ENCODE results near the gene BDKRB1. TPM values are rescaled to one million over a fixed set of nuclear protein-coding genes. Genes with fewer than 3 reads are reported as not detected.

Gene BDKRB1
- total and polyA plus RNA-seq, 11 donors = 0.08 to 1.7 (median 0.79) TPM; not detected in 7

DNA sequence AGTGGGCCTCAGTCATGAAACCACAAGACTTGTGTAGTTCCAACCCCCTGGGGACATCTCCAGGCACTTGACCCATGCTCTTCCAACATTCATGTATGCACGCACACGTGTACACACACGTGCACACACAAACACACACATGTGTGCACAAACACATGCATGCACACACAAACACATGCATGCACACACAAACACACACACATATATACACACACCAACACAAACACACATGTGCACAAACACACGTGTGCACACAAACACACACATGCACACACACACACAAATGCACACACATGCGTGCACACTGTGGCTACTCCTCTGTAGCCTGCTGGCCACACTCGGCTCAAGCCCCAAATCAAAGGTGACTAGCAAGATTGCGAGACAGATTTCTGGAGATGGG, 28.6 kb upstream of the BDKRB1 start:
- Histone ChIP-seq H3K27me3 (no peaks in the 10 kb centered on the region), H3K27ac (no peak overlapping the region), H3K9me3 (peaks cover 0 to 13% (median 0%) of the 10 kb centered on the region in 12 donors), H3K36me3 (no peaks in the 10 kb centered on the region), H3K4me3 (no peak overlapping the region), H3K4me1 (peaks cover 0 to 8% (median 0%) of the 10 kb centered on the region in 12 donors)
- DNase-seq (no peak), ATAC-seq (no peak)
- WGBS, 4 donors = 84 to 95% (median 86%) methylated on average over 6 to 7 of the region's 7 CpGs
- TF ChIP-seq, protein P1, sequence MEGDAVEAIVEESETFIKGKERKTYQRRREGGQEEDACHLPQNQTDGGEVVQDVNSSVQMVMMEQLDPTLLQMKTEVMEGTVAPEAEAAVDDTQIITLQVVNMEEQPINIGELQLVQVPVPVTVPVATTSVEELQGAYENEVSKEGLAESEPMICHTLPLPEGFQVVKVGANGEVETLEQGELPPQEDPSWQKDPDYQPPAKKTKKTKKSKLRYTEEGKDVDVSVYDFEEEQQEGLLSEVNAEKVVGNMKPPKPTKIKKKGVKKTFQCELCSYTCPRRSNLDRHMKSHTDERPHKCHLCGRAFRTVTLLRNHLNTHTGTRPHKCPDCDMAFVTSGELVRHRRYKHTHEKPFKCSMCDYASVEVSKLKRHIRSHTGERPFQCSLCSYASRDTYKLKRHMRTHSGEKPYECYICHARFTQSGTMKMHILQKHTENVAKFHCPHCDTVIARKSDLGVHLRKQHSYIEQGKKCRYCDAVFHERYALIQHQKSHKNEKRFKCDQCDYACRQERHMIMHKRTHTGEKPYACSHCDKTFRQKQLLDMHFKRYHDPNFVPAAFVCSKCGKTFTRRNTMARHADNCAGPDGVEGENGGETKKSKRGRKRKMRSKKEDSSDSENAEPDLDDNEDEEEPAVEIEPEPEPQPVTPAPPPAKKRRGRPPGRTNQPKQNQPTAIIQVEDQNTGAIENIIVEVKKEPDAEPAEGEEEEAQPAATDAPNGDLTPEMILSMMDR (IDR thresholded peaks at IDR 0.05) = no peak
- no peak for TF ChIP-seq POLR2A (IDR thresholded peaks at IDR 0.05)
- intact Hi-C loops (cut with DNase I) = no loop called here

DNA sequence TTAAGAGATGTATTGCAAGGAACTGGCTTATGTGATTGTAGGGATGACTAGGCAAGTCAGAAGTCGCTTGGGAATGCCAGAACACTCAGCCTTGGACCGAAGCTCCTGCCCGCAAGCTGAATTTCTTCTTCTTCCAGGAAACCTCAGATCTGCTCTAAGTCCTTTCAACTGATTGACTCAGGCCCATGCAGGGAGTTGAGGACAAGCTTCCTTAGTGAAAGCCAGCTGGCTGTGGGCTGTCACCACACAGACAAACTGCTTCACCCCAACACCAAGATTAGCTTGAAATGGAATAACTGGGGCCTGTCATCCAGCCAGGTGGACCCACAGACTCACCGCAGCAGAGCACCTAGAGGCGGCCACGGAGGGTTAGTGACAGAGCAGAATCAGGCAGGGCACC, 26.7 kb upstream of the BDKRB1 start:
- no peak for TF ChIP-seq POLR2A (IDR thresholded peaks at IDR 0.05)
- TF ChIP-seq, protein P1 (IDR thresholded peaks at IDR 0.05) = no peak
- ATAC-seq = no peak

DNA sequence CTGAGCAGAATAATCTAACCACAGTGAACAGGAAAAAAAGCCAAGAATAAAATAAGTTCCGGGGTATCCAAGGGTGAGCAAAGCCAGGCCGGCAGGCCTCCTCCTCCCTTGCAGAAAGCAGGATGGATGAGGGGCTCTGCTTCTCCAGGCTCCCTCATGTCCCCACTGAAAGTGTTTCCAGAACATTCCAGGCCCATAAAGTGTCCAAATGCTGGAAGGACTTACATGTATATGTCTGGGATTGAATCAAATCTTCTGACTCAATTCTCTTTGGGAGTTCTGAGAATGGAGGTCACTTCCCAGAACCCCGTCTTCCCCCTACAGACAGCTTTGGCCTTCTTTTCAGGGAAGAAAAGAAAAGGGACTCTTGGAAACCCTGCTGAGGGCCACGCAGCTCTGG, 25.0 kb upstream of the BDKRB1 start:
- peaks cover 0 to 13% (median 0%) of the 10 kb centered on the region in 12 donors for H3K9me3 ChIP-seq
- ATAC-seq (no peak), DNase-seq (no peak)
- no peak for TF ChIP-seq POLR2A (IDR thresholded peaks at IDR 0.05)
- TF ChIP-seq, protein P1 (IDR thresholded peaks at IDR 0.05) = no peak
- H3K27ac ChIP-seq = no peak overlapping the region
- 69 to 86% (median 84%) methylated on average over 4 of the region's 4 CpGs for WGBS, 4 donors
- no peak overlapping the region for H3K4me3 ChIP-seq
- H3K4me1 ChIP-seq = peaks cover 0 to 8% (median 0%) of the 10 kb centered on the region in 12 donors
- H3K36me3 ChIP-seq = no peaks in the 10 kb centered on the region
- H3K27me3 ChIP-seq = no peaks in the 10 kb centered on the region
- intact Hi-C loops (cut with DNase I) = no loop called here

More for the DNA sequence above, 26.7 kb upstream of the BDKRB1 start:
- H3K4me3 ChIP-seq = no peak overlapping the region
- no peaks in the 10 kb centered on the region for H3K27me3 ChIP-seq
- H3K27ac ChIP-seq = no peak overlapping the region
- peaks cover 0 to 8% (median 0%) of the 10 kb centered on the region in 12 donors for H3K4me1 ChIP-seq
- intact Hi-C loops (cut with DNase I) = no loop called here
- peaks cover 0 to 13% (median 0%) of the 10 kb centered on the region in 12 donors for H3K9me3 ChIP-seq
- WGBS, 4 donors = 82 to 87% (median 85%) methylated on average over 6 of the region's 6 CpGs
- H3K36me3 ChIP-seq = no peaks in the 10 kb centered on the region
- DNase-seq = no peak

DNA sequence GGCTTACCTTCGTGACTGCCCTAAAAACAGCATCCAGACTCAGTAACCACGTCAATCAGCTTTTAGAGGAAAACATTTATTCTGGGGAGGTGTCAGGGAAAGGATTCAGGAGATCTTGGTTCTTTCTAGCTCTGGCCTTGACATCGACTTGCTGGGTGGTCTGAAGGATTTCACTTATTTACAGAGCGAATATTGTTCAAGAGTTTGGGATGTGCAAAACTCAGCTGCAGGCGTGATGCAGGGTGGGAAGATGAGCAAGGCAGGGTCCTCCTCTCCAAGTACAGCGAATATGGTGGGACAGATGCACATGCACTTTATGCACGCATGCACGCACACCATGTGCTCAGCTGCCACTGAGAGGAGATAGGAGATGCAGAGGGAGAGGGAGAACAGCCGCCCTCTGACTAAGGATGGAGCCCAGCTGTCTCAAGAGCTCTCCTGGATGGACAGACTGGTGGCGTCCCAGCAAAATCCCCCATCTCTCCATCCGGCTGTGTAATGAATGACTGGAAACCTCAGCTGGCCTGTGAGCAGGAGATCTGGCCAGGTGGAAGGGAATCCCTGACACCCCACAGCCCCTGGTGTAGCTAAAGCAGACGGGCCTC, 24.4 kb upstream of the BDKRB1 start:
- ATAC-seq = no peak
- 78 to 80% (median 79%) methylated on average over 12 of the region's 12 CpGs for WGBS, 4 donors

More for the DNA sequence above, 24.4 kb upstream of the BDKRB1 start:
- no peaks in the 10 kb centered on the region for H3K27me3 ChIP-seq
- intact Hi-C loops (cut with DNase I) = no loop called here
- H3K4me3 ChIP-seq = no peak overlapping the region
- H3K36me3 ChIP-seq = no peaks in the 10 kb centered on the region
- peaks cover 0 to 8% (median 0%) of the 10 kb centered on the region in 12 donors for H3K4me1 ChIP-seq
- no peak for DNase-seq
- TF ChIP-seq POLR2A (IDR thresholded peaks at IDR 0.05) = no peak
- TF ChIP-seq, protein P1 (IDR thresholded peaks at IDR 0.05) = no peak
- H3K27ac ChIP-seq = no peak overlapping the region
- peaks cover 0 to 13% (median 0%) of the 10 kb centered on the region in 12 donors for H3K9me3 ChIP-seq
